Measurements from ENCODE around the gene MUC7.
A peak's percentile ranks its signal among the peaks of the same experiment; 100 is the strongest.

MUC7 gene

GRCh38 chr4:70505151-70505748, 33.3 kb downstream of the MUC7 start:
- peak; percentile 99 for TF ChIP-seq CTCF (IDR thresholded peaks at IDR 0.05; ENCODE audit: low read depth, low read length, missing control alignments)
- H3K4me3 ChIP-seq (ENCODE audit: low read depth, low read length): no peak overlapping the region
- in situ Hi-C loops (cut with HindIII; ENCODE audit: low sequenced_read_pairs): no loop called here
- peak; percentile 20 for DNase-seq (ENCODE audit: low read depth)

GRCh38 chr4:70508801-70509200, 36.8 kb downstream of the MUC7 start:
- TF ChIP-seq CTCF (IDR thresholded peaks at IDR 0.05; ENCODE audit: low read depth, low read length, missing control alignments): no peak
- H3K4me3 ChIP-seq (ENCODE audit: low read depth, low read length): no peak overlapping the region
- in situ Hi-C loops (cut with HindIII; ENCODE audit: low sequenced_read_pairs): no loop called here
- DNase-seq (ENCODE audit: low read depth): no peak

- in situ Hi-C loops (cut with HindIII; ENCODE audit: low sequenced_read_pairs): no loop called here
- H3K4me3 ChIP-seq (ENCODE audit: low read depth, low read length): no peak overlapping the region
- TF ChIP-seq CTCF (IDR thresholded peaks at IDR 0.05; ENCODE audit: low read depth, low read length, missing control alignments): no peak
- no peak for DNase-seq (ENCODE audit: low read depth)
These were observed 39.4 kb downstream of the MUC7 start for GRCh38 chr4:70511365-70511764.

GRCh38 chr4:70515367-70516250, 43.6 kb downstream of the MUC7 start:
- TF ChIP-seq CTCF (IDR thresholded peaks at IDR 0.05; ENCODE audit: low read depth, low read length, missing control alignments): no peak
- DNase-seq (ENCODE audit: low read depth): no peak
- in situ Hi-C loops (cut with HindIII; ENCODE audit: low sequenced_read_pairs): no loop called here
- H3K4me3 ChIP-seq (ENCODE audit: low read depth, low read length): no peak overlapping the region

GRCh38 chr4:70518269-70518668, 46.3 kb downstream of the MUC7 start, which contains the start of gene AMTN:
Gene AMTN, plus strand, starts transcription at chr4:70518569. Its CDS starts 209 bp downstream, at chr4:70518778.
- in situ Hi-C loops (cut with HindIII; ENCODE audit: low sequenced_read_pairs): no loop called here
- TF ChIP-seq CTCF (IDR thresholded peaks at IDR 0.05; ENCODE audit: low read depth, low read length, missing control alignments): no peak
- no peak within 1 kb of the TSS for H3K4me3 ChIP-seq (ENCODE audit: low read depth, low read length)
- no peak for DNase-seq (ENCODE audit: low read depth)

GRCh38 chr4:70518716-70519115, 46.7 kb downstream of the MUC7 start:
- TF ChIP-seq CTCF (IDR thresholded peaks at IDR 0.05; ENCODE audit: low read depth, low read length, missing control alignments): no peak
- in situ Hi-C loops (cut with HindIII; ENCODE audit: low sequenced_read_pairs): no loop called here
- no peak for DNase-seq (ENCODE audit: low read depth)
- no peak overlapping the region for H3K4me3 ChIP-seq (ENCODE audit: low read depth, low read length)

Data from astrocyte of the cerebellum (primary cell).